HCEC 1CT (cell line): ENCODE results near the gene RPN2.

Source experiments
- DNase-seq: peaks from one replicate; pipeline ENCODE4 v3.0.0-alpha.2; 2017

The RPN2 gene

GRCh38 chr20:37219751-37220668 lies 40.9 kb downstream of the RPN2 start:
- no peak for DNase-seq

DNA sequence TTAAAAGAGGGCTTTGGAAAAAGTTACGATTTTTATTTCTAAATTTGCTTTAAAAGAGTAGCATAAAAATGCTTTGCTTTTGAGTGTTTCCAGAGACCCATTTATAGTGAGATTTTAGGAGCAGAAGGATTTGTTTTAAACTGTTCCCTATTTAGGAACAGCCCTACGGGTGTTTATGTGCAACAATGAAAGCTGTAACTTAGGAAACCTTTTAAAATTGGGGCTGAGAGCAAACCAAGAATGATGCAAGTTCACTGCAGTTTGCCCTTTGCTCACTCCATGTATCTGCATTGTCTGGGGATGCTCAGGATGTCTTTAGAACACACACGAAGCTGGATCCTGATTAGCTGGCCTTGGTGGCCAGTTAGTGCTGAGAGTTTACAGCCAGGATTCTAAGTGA lies 41.6 kb downstream of the RPN2 start:
- no peak for DNase-seq

GRCh38 chr20:37222086-37222485 lies 43.0 kb downstream of the RPN2 start:
- DNase-seq, result no peak

DNA sequence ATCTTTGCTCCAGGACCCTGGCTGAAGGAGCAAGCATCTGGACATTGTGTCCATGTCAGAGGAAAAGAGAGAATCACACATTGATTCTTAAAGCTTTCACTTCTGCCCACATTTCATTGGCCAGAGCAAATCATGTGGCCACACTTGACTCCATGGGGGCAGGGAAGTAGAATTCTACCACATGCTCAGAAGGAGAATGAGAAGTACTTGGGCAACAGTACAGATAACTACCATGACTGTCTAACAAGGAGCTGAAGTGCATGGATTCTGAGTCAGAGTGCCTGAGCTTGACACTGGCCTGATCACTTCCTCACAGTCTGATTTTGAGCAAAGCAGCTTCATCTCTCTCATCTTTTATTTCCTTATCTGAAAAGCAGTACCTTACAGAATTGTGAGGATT lies 43.9 kb downstream of the RPN2 start:
- peak; percentile 92 for DNase-seq

DNA sequence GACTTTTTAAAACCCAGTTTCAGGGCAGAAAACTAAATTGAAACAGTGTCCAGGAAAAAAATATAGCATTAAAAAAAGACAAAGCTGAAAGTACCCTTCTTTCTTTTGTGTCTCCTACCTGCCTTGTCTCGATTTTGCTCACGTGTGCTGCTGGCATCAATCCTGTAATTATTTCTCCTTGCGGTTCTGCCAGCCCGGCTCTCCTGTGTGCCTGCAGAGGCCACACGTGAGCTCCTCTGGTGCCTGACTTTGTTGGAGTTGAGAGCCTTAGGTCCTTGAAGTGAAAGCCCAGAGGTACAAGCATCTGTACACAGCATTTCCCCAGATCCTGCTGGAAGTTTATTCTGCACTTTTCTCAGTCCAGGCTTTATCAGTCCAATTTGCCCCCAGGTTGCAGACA lies 46.0 kb downstream of the RPN2 start:
- DNase-seq, result no peak

GRCh38 chr20:37226889-37227288 lies 47.8 kb downstream of the RPN2 start:
- no peak for DNase-seq

DNA sequence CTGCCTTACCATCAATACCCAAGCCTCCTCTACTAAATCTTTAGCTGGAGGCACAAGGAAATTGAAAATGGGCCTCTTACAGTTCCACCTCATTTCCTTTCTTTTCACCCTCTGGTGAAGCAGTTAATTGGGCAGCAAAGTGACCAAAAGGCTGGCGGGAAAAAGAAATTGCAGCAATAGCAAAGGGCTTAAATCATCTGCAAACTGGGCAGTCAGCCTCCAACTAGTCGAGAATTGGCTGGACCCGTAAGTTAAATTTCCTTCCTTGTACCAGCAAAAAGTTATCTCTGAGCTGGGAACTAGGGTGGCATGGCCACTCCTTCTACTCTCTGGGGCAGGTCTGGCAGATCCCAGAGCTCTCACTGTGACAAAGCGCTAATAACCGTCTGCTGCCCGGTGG lies 49.0 kb downstream of the RPN2 start:
- no peak for DNase-seq

- DNase-seq, result no peak
Measured at GRCh38 chr20:37228656-37229055, 49.5 kb downstream of the RPN2 start.

GRCh38 chr20:37229357-37229756 lies 50.2 kb downstream of the RPN2 start:
- no peak for DNase-seq

DNA sequence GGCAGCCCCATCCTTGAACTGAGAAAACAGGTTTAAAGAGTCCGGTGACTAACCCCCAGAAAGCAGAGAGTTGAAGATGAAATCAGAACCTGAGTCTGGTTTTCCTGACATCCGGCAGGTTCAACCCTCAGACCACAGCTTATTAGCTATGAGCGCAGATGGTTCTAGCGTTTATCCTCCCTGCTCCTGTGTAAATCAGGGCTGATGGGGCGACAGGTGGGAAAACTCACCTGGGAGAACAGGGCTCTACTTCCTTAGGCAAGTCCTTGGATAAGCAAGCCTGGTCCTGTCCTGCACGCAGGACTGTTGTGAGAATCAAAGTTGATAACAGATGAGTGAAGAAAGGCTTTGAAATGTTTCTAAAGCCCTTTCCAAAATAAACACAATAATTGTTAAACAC lies 51.1 kb downstream of the RPN2 start:
- DNase-seq, result no peak

- no peak for DNase-seq
Measured at GRCh38 chr20:37231947-37232630, 53.0 kb downstream of the RPN2 start.

GRCh38 chr20:37233548-37234253 lies 54.6 kb downstream of the RPN2 start:
- DNase-seq, result no peak

- no peak for DNase-seq
Measured at GRCh38 chr20:37234254-37234581, 55.1 kb downstream of the RPN2 start.

DNA sequence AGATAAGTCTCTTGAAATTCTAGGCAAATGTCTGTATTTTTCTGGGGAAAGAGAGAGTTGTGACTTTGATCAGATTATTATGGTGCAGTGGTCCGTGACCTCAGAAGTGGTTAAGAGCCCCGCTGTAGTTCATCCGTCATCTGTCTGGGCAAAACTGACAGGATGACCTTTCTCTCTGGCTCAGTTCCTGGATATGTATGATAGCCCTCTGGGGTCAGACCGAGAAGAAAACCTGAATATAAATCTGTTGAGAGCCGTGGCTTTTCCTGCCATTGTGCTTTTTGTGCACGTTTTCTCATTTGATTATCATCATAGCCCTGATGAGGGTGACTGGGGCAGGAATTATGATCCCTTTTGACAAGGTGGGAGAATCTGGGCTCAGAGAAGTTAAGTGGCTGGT lies 55.9 kb downstream of the RPN2 start:
- DNase-seq, result no peak

GRCh38 chr20:37236462-37236861 lies 57.3 kb downstream of the RPN2 start:
- no peak for DNase-seq

- no peak for DNase-seq
Measured at GRCh38 chr20:37237656-37238055, 58.5 kb downstream of the RPN2 start.

- DNase-seq, result no peak
Measured at GRCh38 chr20:37238426-37238825, 59.3 kb downstream of the RPN2 start.

- DNase-seq, result no peak
Measured at GRCh38 chr20:37238935-37239451, 59.9 kb downstream of the RPN2 start.

DNA sequence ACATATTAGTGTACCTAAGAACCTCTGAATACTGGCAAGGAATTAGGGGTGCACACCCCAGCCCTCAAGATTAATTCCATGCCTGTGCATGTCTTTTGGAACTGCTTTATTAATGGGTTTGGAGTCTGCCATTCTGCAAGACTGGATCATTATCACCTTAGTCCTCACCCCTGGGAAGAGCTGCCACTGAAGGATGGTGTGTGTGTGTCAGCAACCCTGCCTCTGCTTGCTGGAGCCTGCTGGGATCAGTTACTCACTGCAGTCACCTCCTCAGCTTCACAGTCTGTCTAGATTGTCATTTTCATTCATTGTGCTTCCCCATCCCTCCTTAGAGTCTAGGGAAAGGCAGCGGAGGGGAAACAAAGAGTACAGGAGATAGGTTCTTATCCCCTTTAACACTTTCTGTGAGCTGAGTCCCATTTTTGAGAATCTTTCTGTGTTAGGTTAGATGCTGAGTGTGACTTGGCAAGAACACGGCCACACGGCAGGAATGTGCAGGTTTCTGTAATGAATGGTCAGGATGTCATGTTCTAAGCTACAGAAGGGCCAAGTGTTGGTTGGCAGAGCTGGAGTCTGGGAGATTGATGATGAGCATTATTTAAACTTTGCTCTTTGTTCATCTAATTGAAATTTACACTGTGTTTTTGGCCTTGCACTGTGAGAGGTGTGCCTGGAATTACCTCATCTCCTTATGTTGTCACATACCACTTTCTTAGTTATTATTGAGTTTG lies 61.4 kb downstream of the RPN2 start:
- DNase-seq, result no peak

DNA sequence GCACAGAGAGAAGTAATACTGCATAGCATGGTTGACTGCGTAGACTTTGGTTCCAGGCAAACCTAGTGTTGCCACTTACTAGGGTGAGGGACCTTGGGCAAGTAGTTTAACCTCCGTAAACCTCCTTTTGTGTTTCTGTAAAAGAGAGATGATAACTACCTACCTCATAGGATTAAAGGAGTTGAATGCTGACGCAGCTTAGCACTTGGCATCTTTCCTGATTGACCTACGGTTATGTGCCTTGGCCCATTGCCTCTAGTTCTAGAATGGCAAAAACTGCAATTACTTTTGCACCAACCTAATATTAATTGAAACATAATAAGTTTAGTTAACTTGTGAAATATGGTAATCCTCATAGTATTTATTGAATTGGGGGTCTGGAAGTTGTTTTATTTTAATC lies 63.4 kb downstream of the RPN2 start:
- DNase-seq, result no peak

DNA sequence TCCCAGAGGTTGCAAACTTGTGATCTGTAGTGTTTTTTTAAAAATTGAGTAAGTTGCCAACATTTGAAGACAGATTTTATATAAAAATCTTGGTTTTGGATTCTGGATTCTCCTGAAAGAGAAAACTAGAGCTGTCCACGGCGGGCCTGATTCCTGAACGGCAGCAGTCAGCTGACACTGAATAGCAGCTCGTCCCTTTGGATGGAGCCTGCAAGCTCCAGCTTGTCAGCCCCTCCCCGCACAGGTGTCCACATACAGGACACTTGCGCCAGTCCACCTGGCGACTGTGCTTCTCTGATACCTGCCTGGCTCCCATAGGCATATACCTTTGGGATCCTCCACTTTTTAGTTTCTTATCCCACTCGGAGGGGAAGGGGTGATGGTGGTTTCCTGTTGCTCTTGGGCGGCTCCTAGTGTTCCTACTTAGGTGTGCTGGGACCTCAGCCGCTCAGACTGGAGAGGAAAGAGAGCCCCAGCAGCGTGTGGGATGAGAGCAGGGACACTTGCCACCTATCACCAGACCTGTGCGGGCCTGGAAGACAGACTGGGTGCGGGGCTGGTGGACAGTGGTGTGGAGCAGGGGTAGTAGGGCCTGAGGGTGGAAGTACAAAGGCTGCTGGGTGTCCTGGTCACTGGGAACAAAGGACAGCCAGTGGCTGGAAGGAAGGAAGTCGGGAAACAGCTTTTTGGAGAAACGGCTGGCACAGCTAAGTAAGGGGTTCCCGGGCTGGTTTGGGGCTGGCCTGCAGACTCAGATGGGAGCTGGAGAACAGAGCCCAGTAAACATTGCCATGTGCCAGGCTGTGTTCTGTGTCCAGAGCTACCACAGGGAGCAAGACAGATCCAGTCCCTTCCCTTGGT lies 64.2 kb downstream of the RPN2 start:
- DNase-seq, result no peak
